CD8-positive, alpha-beta memory T cell (primary cell): ENCODE data around the gene WNT10A. TPM values are rescaled to one million over a fixed set of nuclear protein-coding genes. Genes with fewer than 3 reads are reported as not detected.
"Not testable (repeated sequence)": the region's sequence is repeated elsewhere in the genome, so short reads cannot be mapped to it uniquely, and the experiment has no call there.

ENCODE experiments used
- CTCF ChIA-PET: fragments of 350-600 bp; sonication (Branson Sonifier 250); formaldehyde crosslinking; loops from one replicate; lab custom pipeline; 2021; ENCODE audit warnings: antibody characterized with exemption; lab: Charles Lee
- POLR2A ChIA-PET: fragments of 350-600 bp; sonication (Branson Sonifier 250); formaldehyde crosslinking; loops from one replicate; lab custom pipeline; 2021; ENCODE audit warnings: antibody characterized with exemption; lab: Charles Lee
- DNase-seq, 5 donors: peaks; one replicate each; pipeline versions ENCODE4 v3.0.0 to v3.0.0-alpha.2; 2020 to 2022; ENCODE audit warnings: mixed read lengths in 1 of 5
- H3K27ac ChIP-seq: one replicate; pipeline ENCODE4 v1.7.0; 2013; ENCODE audit warnings: low read depth, mild to moderate bottlenecking, low read length, moderate library complexity
- H3K27me3 ChIP-seq: 2 replicates; pipeline ENCODE4 v1.7.0; 2013; ENCODE audit warnings: low read length, mild to moderate bottlenecking; ENCODE audit not compliant: insufficient read depth, poor library complexity, severe bottlenecking
- H3K36me3 ChIP-seq: 2 replicates; pipeline ENCODE4 v1.7.0; 2013; ENCODE audit warnings: mild to moderate bottlenecking, low read length, moderate library complexity; ENCODE audit not compliant: insufficient read depth
- H3K4me1 ChIP-seq: 2 replicates; pipeline ENCODE4 v1.7.0; 2013; ENCODE audit warnings: mild to moderate bottlenecking, low read length, moderate library complexity; ENCODE audit not compliant: insufficient read depth
- H3K4me3 ChIP-seq: 2 replicates; pipeline ENCODE4 v1.7.0; 2013; ENCODE audit warnings: mild to moderate bottlenecking, low read length
- H3K9me3 ChIP-seq: 2 replicates; pipeline ENCODE4 v1.7.0; 2013; ENCODE audit warnings: mild to moderate bottlenecking, low read length
- H3K27ac Mint-ChIP-seq, 8 donors: one replicate each; pipeline ENCODE4 v1.8.0; 2020 to 2021; ENCODE audit warnings: mixed read lengths in 8 of 8, mild to moderate bottlenecking in 6 of 8, inconsistent platforms in 3 of 8, moderate library complexity in 3 of 8
- H3K27me3 Mint-ChIP-seq, 2 donors: one replicate each; pipeline ENCODE4 v1.8.0; 2020 to 2021; ENCODE audit warnings: mixed read lengths in 2 of 2, mild to moderate bottlenecking in 1 of 2, moderate library complexity in 1 of 2
- H3K36me3 Mint-ChIP-seq, 3 donors: one replicate each; pipeline ENCODE4 v1.8.0; 2020 to 2021; ENCODE audit warnings: mixed read lengths in 3 of 3, inconsistent platforms in 1 of 3, mild to moderate bottlenecking in 1 of 3
- H3K4me1 Mint-ChIP-seq, 3 donors: one replicate each; pipeline ENCODE4 v1.8.0; 2020 to 2021; ENCODE audit warnings: mixed read lengths in 3 of 3, inconsistent platforms in 1 of 3, mild to moderate bottlenecking in 1 of 3
- H3K4me3 Mint-ChIP-seq, 7 donors: one replicate each; pipeline ENCODE4 v1.8.0; 2020 to 2021; ENCODE audit warnings: mixed read lengths in 7 of 7, mild to moderate bottlenecking in 6 of 7, moderate library complexity in 4 of 7, inconsistent platforms in 2 of 7
- H3K9me3 Mint-ChIP-seq, 5 donors: one replicate each; pipeline ENCODE4 v1.8.0; 2020 to 2022; ENCODE audit warnings: mixed read lengths in 5 of 5, mild to moderate bottlenecking in 3 of 5, moderate library complexity in 2 of 5, inconsistent platforms in 1 of 5
- polyA plus RNA-seq: library from polyadenylated mRNA; unstranded; fragments of 300-500 nt; fragmentation: Illumina TruSeq; gene quantifications from one replicate; pipeline ENCODE4 v1.2.3, GENCODE V29; 2021
- total RNA-seq, 2 experiments: library from RNA; stranded (reverse); gene quantifications; one replicate each; pipeline ENCODE4 v1.2.3, GENCODE V29; 2021

The WNT10A gene
- total and polyA plus RNA-seq, 3 experiments from 2014 or later = 1.0 to 1.5 (median 1.1) TPM

DNA sequence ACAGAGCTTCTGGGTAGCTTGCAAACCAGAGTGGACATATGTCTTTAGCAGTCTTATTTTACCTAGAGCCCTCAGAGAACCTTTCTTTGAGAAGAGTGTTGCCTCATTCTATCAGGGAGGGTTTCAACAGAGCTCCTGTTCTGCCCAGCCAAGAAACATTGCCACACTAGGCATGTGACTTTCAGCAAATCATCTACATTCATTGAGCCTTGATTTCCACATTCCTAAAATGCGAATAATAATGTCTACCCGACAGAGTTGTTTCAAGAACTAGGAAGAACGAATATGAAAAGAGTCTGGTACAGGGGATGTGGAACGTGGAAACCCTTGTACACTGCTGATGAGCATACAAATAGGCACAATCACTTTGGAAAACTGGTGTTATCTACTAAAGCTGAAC is 41.2 kb upstream of the WNT10A start:
- Histone ChIP-seq H3K4me1 (no peaks in the 10 kb centered on the region), H3K36me3 (no peaks in the 10 kb centered on the region), H3K27ac (no peak overlapping the region), H3K9me3 (no peaks in the 10 kb centered on the region), H3K27me3 (no peaks in the 10 kb centered on the region), H3K4me3 (no peak overlapping the region)
- Mint-ChIP-seq H3K9me3 (peaks cover 9 to 20% (median 12%) of the 10 kb centered on the region in 5 donors), H3K27me3 (peaks cover 32 to 64% of the 10 kb centered on the region in 2 donors), H3K36me3 (peaks cover 0 to 9% (median 3%) of the 10 kb centered on the region in 3 donors), H3K4me1 (no peaks in the 10 kb centered on the region), H3K4me3 (no peak overlapping the region), H3K27ac (peak overlapping the region in 1 of 8 donors; percentile 1)
- ChIA-PET CTCF (no interaction called here), POLR2A (no interaction called here)
- no peak for DNase-seq

DNA sequence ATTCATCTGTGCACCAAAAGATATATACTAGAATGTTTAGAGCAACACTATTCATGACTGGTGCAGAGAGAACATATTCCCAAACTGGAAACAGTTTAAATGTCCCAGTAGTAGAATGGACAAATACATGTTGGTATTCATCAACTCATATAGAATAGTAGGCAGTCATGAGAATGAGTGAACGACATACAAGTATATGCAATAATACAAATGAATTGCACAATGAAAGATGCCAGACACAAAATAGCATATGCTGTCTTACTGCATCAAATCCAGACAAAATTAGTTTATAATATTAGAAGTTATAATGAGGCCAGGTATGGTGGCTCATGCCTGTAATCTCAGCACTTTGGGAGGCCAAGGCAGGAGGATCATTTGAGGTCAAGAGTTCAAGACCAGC is 40.8 kb upstream of the WNT10A start:
- Mint-ChIP-seq H3K27ac (no peak overlapping the region), H3K36me3 (peaks cover 0 to 9% (median 3%) of the 10 kb centered on the region in 3 donors), H3K4me3 (no peak overlapping the region), H3K4me1 (no peaks in the 10 kb centered on the region), H3K9me3 (peaks cover 9 to 20% (median 12%) of the 10 kb centered on the region in 5 donors), H3K27me3 (peaks cover 32 to 61% of the 10 kb centered on the region in 2 donors)
- ChIA-PET CTCF (no interaction called here), POLR2A (no interaction called here)
- Histone ChIP-seq H3K36me3 (no peaks in the 10 kb centered on the region), H3K27me3 (no peaks in the 10 kb centered on the region), H3K4me3 (no peak overlapping the region), H3K9me3 (no peaks in the 10 kb centered on the region), H3K27ac (no peak overlapping the region), H3K4me1 (no peaks in the 10 kb centered on the region)
- no peak for DNase-seq

DNA sequence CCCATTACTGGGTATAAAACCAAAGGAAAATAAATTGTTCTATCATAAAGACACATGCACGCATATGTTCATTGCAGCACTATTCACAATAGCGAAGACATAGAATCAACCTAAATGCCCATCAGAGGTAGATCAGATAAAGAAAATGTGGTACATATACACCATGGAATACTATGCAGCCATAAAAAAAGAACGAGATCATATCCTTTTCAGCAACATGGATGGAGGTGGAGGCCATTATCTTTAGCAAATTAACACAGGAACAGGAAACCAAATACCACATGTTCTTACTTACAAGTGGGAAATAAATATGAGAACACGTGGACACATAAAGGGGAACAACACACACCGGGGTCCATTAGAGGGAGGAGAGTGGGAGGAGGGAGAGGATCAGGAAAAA is 36.3 kb upstream of the WNT10A start:
- H3K27ac Mint-ChIP-seq, H3K9me3 ChIP-seq, H3K27me3 ChIP-seq, H3K36me3 Mint-ChIP-seq, POLR2A ChIA-PET, H3K4me3 Mint-ChIP-seq, DNase-seq, H3K4me1 ChIP-seq, H3K9me3 Mint-ChIP-seq, H3K4me1 Mint-ChIP-seq, H3K36me3 ChIP-seq, CTCF ChIA-PET, H3K4me3 ChIP-seq, H3K27ac ChIP-seq: not testable (repeated sequence)
- peaks cover 25 to 29% of the 10 kb centered on the region in 2 donors for H3K27me3 Mint-ChIP-seq

DNA sequence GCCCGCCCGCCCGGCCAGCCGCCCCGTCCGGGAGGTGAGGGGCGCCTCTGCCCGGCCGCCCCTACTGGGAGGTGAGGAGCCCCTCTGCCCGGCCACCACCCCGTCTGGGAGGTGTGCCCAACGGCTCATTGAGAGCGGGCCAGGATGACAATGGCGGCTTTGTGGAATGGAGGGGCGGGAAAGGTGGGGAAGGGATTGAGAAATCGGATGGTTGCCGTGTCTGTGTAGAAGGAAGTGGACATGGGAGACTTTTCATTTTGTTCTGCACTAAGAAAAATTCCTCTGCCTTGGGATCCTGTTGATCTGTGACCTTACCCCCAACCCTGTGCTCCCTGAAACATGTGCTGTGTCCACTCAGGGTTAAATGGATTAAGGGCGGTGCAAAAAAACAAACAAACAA is 33.7 kb upstream of the WNT10A start:
- peaks cover 21 to 22% of the 10 kb centered on the region in 2 donors for H3K27me3 Mint-ChIP-seq
- H3K4me3 Mint-ChIP-seq, H3K9me3 ChIP-seq, H3K4me1 Mint-ChIP-seq, H3K27ac Mint-ChIP-seq, H3K36me3 Mint-ChIP-seq, H3K4me3 ChIP-seq, H3K9me3 Mint-ChIP-seq, DNase-seq, H3K4me1 ChIP-seq, H3K27ac ChIP-seq, H3K36me3 ChIP-seq, POLR2A ChIA-PET, H3K27me3 ChIP-seq: not testable (repeated sequence)
- CTCF ChIA-PET = interaction anchor here (0.5 to 2.1 kb wide), 15 partner anchors 23 to 572 kb away, joined by 3 to 32 read pairs (median 4); partner anchors contain the start of genes BCS1L, RNF25, STK36 and ZNF142

DNA sequence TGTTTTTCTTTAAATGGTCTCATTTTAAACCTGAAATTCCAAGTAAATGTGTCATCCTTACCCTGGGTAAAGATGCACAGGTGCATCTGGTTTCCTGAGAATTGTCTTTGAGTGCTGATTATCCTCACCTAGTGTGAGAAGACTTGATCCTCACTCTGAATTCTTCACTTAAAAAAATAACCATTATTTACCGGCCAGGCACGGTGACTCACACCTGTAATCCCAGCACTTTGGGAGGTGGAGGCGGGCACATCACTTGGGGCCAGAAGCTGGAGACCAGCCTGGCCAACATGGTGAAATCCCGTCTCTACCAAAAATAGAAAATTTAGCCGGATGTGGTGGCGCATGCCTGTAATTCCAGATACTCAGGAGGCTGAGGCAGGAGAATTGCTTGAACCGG is 30.9 kb upstream of the WNT10A start:
- Mint-ChIP-seq H3K4me3 (no peak overlapping the region), H3K27ac (no peak overlapping the region), H3K9me3 (no peaks in the 10 kb centered on the region), H3K4me1 (peaks cover 0 to 4% (median 3%) of the 10 kb centered on the region in 3 donors), H3K36me3 (no peaks in the 10 kb centered on the region), H3K27me3 (peaks cover 30 to 33% of the 10 kb centered on the region in 2 donors)
- H3K9me3 ChIP-seq = no peaks in the 10 kb centered on the region
- DNase-seq = no peak
- no peaks in the 10 kb centered on the region for H3K4me1 ChIP-seq
- no peaks in the 10 kb centered on the region for H3K36me3 ChIP-seq
- POLR2A ChIA-PET = no interaction called here
- no peak overlapping the region for H3K4me3 ChIP-seq
- CTCF ChIA-PET = interaction anchor here (0.7 to 1.2 kb wide), 4 partner anchors 37 to 202 kb away, joined by 3 to 4 read pairs (median 4); no protein-coding TSS in a partner anchor
- peaks cover 10% of the 10 kb centered on the region for H3K27me3 ChIP-seq
- H3K27ac ChIP-seq = no peak overlapping the region

DNA sequence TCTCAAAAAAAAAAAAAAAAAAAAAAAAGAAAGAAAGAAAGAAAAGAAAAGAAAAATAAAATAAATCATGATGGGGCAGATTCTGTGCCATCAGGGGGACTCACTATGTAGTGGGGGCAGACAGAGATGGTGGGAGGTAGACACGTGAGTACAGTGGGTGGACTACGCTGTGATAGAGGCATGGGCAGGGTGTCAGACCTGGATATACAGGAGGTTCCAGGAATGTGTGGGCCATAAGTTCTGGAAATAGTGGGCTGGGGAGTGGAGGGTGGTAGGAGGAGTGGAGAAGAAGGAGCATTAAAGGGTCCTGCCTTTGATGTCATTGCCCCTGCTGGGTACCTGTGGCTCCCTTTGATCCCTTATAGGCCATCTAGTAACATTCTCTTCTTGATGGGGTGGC is 29.9 kb upstream of the WNT10A start:
- Histone ChIP-seq H3K4me3 (no peak overlapping the region), H3K27ac (no peak overlapping the region), H3K27me3 (peaks cover 10% of the 10 kb centered on the region), H3K36me3 (no peaks in the 10 kb centered on the region), H3K9me3 (no peaks in the 10 kb centered on the region), H3K4me1 (no peaks in the 10 kb centered on the region)
- no peak overlapping the region for H3K27ac Mint-ChIP-seq
- H3K4me3 Mint-ChIP-seq = no peak overlapping the region
- ChIA-PET CTCF (interaction anchor here (1.1 to 3.5 kb wide), 6 partner anchors 22 to 192 kb away, joined by 3 to 38 read pairs (median 6); no protein-coding TSS in a partner anchor), POLR2A (no interaction called here)
- H3K36me3 Mint-ChIP-seq = no peaks in the 10 kb centered on the region
- no peak for DNase-seq
- H3K27me3 Mint-ChIP-seq = peaks cover 41 to 42% of the 10 kb centered on the region in 2 donors
- no peaks in the 10 kb centered on the region for H3K9me3 Mint-ChIP-seq
- H3K4me1 Mint-ChIP-seq = peaks cover 0 to 4% (median 3%) of the 10 kb centered on the region in 3 donors

DNA sequence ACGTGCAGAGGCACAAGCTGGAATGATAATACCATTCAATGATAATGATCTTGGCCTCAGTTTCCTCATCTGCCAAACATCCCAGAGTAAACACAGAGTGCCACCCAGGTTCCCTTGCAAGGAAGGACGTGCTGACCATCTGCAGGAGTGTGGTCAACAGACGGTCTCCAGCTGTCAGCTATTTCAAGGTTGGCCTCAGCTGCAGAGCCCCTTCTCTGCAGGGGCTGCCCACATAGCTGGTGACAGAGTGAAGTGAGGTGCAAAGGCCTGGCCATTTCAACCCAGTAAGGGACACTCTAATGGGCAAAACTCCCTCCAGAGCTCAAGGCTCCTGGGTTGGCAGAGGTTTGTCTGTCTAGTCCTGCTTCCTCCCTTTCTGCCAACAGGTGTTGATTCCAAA is 29.4 kb upstream of the WNT10A start:
- Mint-ChIP-seq H3K4me3 (no peak overlapping the region), H3K4me1 (peaks cover 0 to 7% (median 5%) of the 10 kb centered on the region in 3 donors), H3K36me3 (no peaks in the 10 kb centered on the region), H3K27ac (no peak overlapping the region), H3K27me3 (peaks cover 45 to 47% of the 10 kb centered on the region in 2 donors), H3K9me3 (no peaks in the 10 kb centered on the region)
- Histone ChIP-seq H3K4me3 (no peak overlapping the region), H3K36me3 (no peaks in the 10 kb centered on the region), H3K27me3 (peaks cover 10% of the 10 kb centered on the region), H3K9me3 (no peaks in the 10 kb centered on the region), H3K4me1 (no peaks in the 10 kb centered on the region), H3K27ac (no peak overlapping the region)
- DNase-seq = no peak
- POLR2A ChIA-PET = no interaction called here
- CTCF ChIA-PET = interaction anchor here (1.0 to 3.5 kb wide), 5 partner anchors 11 to 683 kb away, joined by 3 to 38 read pairs (median 8); no protein-coding TSS in a partner anchor

DNA sequence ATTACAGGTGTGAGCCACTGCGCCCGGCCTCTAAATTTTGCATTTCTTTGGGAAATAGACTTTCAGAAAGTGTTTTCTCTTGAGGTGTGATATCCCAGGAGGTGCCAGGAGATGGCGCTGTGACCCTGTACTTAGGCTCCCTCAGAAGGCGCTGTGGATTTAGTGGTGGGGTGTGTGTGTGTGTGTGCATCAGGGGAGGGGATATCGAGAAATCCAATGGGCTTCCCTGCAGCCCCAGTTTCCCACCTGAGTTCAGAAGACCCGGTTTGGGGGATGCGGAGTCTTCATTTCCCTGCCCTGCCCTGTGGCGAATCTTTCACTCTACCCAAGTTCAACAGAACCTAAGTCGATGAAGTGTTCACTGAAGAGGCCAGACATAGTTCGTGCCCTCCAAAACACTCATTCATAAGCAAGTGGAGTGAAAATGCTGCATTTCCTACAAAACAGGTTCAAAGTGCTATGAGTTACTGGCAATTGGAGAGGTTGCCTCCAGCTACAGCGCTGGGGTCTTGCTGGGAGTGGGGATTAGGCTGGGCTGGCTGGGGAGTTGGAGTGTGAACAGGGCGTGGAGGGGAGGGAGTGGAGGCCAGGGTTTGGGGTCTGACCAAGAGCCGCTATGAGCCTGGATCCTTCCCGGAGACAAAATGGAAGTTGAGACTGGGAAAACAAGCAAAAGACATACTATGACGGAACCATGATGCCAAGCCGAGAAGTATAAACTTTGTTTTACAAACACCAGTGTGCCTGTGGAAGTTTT is 27.6 kb upstream of the WNT10A start:
- H3K36me3 ChIP-seq = no peaks in the 10 kb centered on the region
- Mint-ChIP-seq H3K27me3 (peaks cover 59 to 65% of the 10 kb centered on the region in 2 donors), H3K4me3 (no peak overlapping the region), H3K36me3 (no peaks in the 10 kb centered on the region), H3K4me1 (peaks cover 0 to 10% (median 6%) of the 10 kb centered on the region in 3 donors), H3K27ac (no peak overlapping the region), H3K9me3 (no peaks in the 10 kb centered on the region)
- no peak overlapping the region for H3K27ac ChIP-seq
- no peaks in the 10 kb centered on the region for H3K9me3 ChIP-seq
- H3K27me3 ChIP-seq = peaks cover 20% of the 10 kb centered on the region
- ChIA-PET POLR2A (no interaction called here), CTCF (interaction anchor here (0.6 to 3.5 kb wide), 11 partner anchors 9 to 303 kb away, joined by 3 to 38 read pairs (median 3); no protein-coding TSS in a partner anchor)
- H3K4me1 ChIP-seq = no peaks in the 10 kb centered on the region
- peak; percentile 46 to 77 (median 54) for DNase-seq
- no peak overlapping the region for H3K4me3 ChIP-seq
